ENCODE measurements around the gene ZFAND6. TPM values are rescaled to one million over a fixed set of nuclear protein-coding genes. Genes with fewer than 3 reads are reported as not detected.
"Not testable (repeated sequence)": the region's sequence is repeated elsewhere in the genome, so short reads cannot be mapped to it uniquely, and the experiment has no call there.

ZFAND6 gene
- total RNA-seq, 1 donor from 2014 or later = 87.4 TPM

- Histone ChIP-seq H3K9me3 (no peaks in the 10 kb centered on the region), H3K27ac (no peak overlapping the region), H3K27me3 (no peaks in the 10 kb centered on the region), H3K36me3 (no peaks in the 10 kb centered on the region), H3K4me3 (no peak overlapping the region), H3K4me1 (peaks cover 18% of the 10 kb centered on the region)
- no peak for DNase-seq (ENCODE audit: extremely low spot score in 2 of 2)
- intact Hi-C loops (cut with DNase I) = no loop called here
- no peak for TF ChIP-seq POLR2AphosphoS5 (IDR thresholded peaks at IDR 0.05; ENCODE audit: insufficient read depth in 1 of 2, low read depth in 1 of 2)
- TF ChIP-seq, protein P1, sequence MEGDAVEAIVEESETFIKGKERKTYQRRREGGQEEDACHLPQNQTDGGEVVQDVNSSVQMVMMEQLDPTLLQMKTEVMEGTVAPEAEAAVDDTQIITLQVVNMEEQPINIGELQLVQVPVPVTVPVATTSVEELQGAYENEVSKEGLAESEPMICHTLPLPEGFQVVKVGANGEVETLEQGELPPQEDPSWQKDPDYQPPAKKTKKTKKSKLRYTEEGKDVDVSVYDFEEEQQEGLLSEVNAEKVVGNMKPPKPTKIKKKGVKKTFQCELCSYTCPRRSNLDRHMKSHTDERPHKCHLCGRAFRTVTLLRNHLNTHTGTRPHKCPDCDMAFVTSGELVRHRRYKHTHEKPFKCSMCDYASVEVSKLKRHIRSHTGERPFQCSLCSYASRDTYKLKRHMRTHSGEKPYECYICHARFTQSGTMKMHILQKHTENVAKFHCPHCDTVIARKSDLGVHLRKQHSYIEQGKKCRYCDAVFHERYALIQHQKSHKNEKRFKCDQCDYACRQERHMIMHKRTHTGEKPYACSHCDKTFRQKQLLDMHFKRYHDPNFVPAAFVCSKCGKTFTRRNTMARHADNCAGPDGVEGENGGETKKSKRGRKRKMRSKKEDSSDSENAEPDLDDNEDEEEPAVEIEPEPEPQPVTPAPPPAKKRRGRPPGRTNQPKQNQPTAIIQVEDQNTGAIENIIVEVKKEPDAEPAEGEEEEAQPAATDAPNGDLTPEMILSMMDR (IDR thresholded peaks at IDR 0.05) = no peak
- no peak for TF ChIP-seq POLR2A (IDR thresholded peaks at IDR 0.05)
Observed at GRCh38 chr15:80099241-80099640, 39.8 kb downstream of the ZFAND6 start.

- H3K27ac ChIP-seq; H3K27me3 ChIP-seq; H3K36me3 ChIP-seq; H3K4me3 ChIP-seq; DNase-seq (ENCODE audit: extremely low spot score in 2 of 2); intact Hi-C loops (cut with DNase I); H3K9me3 ChIP-seq: not testable (repeated sequence)
- peaks cover 14% of the 10 kb centered on the region for H3K4me1 ChIP-seq
Observed at GRCh38 chr15:80099662-80100061, 40.2 kb downstream of the ZFAND6 start.

DNA sequence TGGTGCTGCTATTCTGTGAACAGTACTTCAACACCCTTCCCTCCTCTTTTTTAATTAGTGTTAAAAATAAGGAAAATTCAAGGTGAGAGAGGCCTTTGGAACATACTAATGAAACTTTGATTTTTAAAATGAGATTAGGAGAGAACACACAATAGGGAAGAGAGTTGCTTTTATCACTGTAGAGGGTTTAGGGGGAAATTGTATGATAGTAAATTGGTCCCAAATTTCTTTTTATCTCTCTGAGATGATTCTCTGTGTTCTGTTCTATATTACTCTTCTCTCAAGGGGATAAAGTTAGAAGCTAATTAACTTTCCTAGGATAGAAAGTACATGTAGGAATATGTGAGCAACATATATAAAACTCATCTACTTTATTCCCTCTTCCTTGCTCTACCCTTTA lies 40.8 kb downstream of the ZFAND6 start:
- H3K27ac ChIP-seq = no peak overlapping the region
- TF ChIP-seq POLR2AphosphoS5 (IDR thresholded peaks at IDR 0.05; ENCODE audit: insufficient read depth in 1 of 2, low read depth in 1 of 2) = no peak
- no peak for TF ChIP-seq POLR2A (IDR thresholded peaks at IDR 0.05)
- TF ChIP-seq, protein P1 (IDR thresholded peaks at IDR 0.05) = no peak
- no peak for DNase-seq (ENCODE audit: extremely low spot score in 2 of 2)
- H3K36me3 ChIP-seq = no peaks in the 10 kb centered on the region
- intact Hi-C loops (cut with DNase I) = no loop called here
- H3K27me3 ChIP-seq = no peaks in the 10 kb centered on the region
- no peak overlapping the region for H3K4me3 ChIP-seq
- peaks cover 12% of the 10 kb centered on the region for H3K4me1 ChIP-seq
- H3K9me3 ChIP-seq = no peaks in the 10 kb centered on the region

- H3K4me3 ChIP-seq = no peak overlapping the region
- no peaks in the 10 kb centered on the region for H3K36me3 ChIP-seq
- TF ChIP-seq POLR2A (IDR thresholded peaks at IDR 0.05) = no peak
- no peak for TF ChIP-seq POLR2AphosphoS5 (IDR thresholded peaks at IDR 0.05; ENCODE audit: insufficient read depth in 1 of 2, low read depth in 1 of 2)
- TF ChIP-seq, protein P1 (IDR thresholded peaks at IDR 0.05) = no peak
- peaks cover 15% of the 10 kb centered on the region for H3K4me1 ChIP-seq
- no peaks in the 10 kb centered on the region for H3K27me3 ChIP-seq
- intact Hi-C loops (cut with DNase I) = no loop called here
- H3K27ac ChIP-seq = no peak overlapping the region
- H3K9me3 ChIP-seq = no peaks in the 10 kb centered on the region
- DNase-seq (ENCODE audit: extremely low spot score in 2 of 2) = no peak
Observed at GRCh38 chr15:80105193-80105592, 45.7 kb downstream of the ZFAND6 start.

DNA sequence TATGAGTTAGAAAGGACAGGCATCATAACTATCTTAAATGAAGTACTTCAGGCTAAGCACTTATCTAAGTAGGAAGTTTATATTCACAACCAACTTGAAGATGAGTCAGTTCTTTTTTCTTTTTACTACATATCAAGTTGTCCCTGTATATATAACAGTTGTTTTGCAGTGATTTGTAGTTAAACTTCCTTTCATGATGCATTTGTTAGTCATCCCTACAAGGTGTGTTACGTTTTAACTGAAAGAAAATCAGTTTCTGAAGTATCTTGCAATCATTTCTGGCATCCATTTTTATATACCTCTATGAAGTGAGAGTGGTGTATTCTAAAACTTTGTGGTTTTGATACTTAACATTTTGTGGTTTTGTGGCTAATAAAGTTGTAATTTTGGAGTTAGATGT lies 46.1 kb downstream of the ZFAND6 start:
- Histone ChIP-seq H3K27ac (no peak overlapping the region), H3K4me3 (no peak overlapping the region), H3K4me1 (peaks cover 15% of the 10 kb centered on the region), H3K9me3 (no peaks in the 10 kb centered on the region), H3K36me3 (no peaks in the 10 kb centered on the region), H3K27me3 (no peaks in the 10 kb centered on the region)
- TF ChIP-seq POLR2AphosphoS5 (IDR thresholded peaks at IDR 0.05; ENCODE audit: insufficient read depth in 1 of 2, low read depth in 1 of 2) (no peak), POLR2A (IDR thresholded peaks at IDR 0.05) (no peak)
- TF ChIP-seq, protein P1 (IDR thresholded peaks at IDR 0.05) = no peak
- DNase-seq (ENCODE audit: extremely low spot score in 2 of 2) = no peak
- intact Hi-C loops (cut with DNase I) = no loop called here

DNA sequence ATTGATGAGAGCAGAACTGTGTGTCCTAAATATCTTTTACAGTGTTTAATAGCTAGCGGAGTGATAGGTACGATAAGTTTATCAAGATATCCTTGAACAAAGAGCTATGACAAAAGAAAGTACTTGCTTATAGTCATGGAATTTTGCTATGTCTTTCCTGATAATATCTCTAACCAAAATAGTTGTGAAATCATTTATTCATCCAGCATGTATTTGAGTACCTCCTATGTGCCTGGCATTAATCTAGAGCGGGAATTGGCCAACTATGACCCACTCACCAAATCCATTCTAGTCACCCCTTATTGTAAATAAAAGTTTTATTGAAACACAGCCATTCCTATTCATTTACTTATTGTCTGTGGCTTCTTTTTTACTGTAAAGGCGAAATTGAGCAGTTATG lies 46.6 kb downstream of the ZFAND6 start:
- H3K27me3 ChIP-seq = no peaks in the 10 kb centered on the region
- no peaks in the 10 kb centered on the region for H3K36me3 ChIP-seq
- TF ChIP-seq POLR2AphosphoS5 (IDR thresholded peaks at IDR 0.05; ENCODE audit: insufficient read depth in 1 of 2, low read depth in 1 of 2) (no peak), POLR2A (IDR thresholded peaks at IDR 0.05) (no peak)
- TF ChIP-seq, protein P1 (IDR thresholded peaks at IDR 0.05) = no peak
- H3K27ac ChIP-seq = no peak overlapping the region
- H3K9me3 ChIP-seq = no peaks in the 10 kb centered on the region
- DNase-seq (ENCODE audit: extremely low spot score in 2 of 2) = no peak
- H3K4me3 ChIP-seq = no peak overlapping the region
- H3K4me1 ChIP-seq = peaks cover 15% of the 10 kb centered on the region
- intact Hi-C loops (cut with DNase I) = no loop called here

All from vagina (tissue), 2 donors.